HS-27A (cell line): Measurements from ENCODE around the gene SPATC1L.
"Not testable (repeated sequence)": the region's sequence is repeated elsewhere in the genome, so short reads cannot be mapped to it uniquely, and the experiment has no call there.

Source experiments
- DNase-seq: peaks from one replicate; pipeline ENCODE4 v3.0.0-alpha.2; 2012; ENCODE audit warnings: low read depth, missing footprints

SPATC1L gene

GRCh38 chr21:46182548-46183336 lies 1.5 kb downstream of the SPATC1L start:
- DNase-seq: no peak

GRCh38 chr21:46181953-46182547 lies 2.2 kb downstream of the SPATC1L start:
- DNase-seq: no peak

- no peak for DNase-seq
Observed at GRCh38 chr21:46181436-46181835, 2.8 kb downstream of the SPATC1L start.

- no peak for DNase-seq
Observed at GRCh38 chr21:46180778-46181391, 3.4 kb downstream of the SPATC1L start.

- no peak for DNase-seq
Observed at GRCh38 chr21:46180079-46180722, 4.1 kb downstream of the SPATC1L start.

GRCh38 chr21:46179708-46180078 lies 4.6 kb downstream of the SPATC1L start:
- DNase-seq: no peak

- no peak for DNase-seq
Observed at GRCh38 chr21:46178961-46179360, 5.3 kb downstream of the SPATC1L start.

GRCh38 chr21:46176443-46177129 lies 7.7 kb downstream of the SPATC1L start:
- DNase-seq: not testable (repeated sequence)

GRCh38 chr21:46173573-46173972 lies 10.7 kb downstream of the SPATC1L start:
- no peak for DNase-seq

- DNase-seq: no peak
Observed at GRCh38 chr21:46172863-46173528, 11.3 kb downstream of the SPATC1L start.

GRCh38 chr21:46171996-46172862 lies 12.0 kb downstream of the SPATC1L start:
- no peak for DNase-seq

- DNase-seq: no peak
Observed at GRCh38 chr21:46171585-46171984, 12.7 kb downstream of the SPATC1L start.

- DNase-seq: not testable (repeated sequence)
Observed at GRCh38 chr21:46170436-46171193, 13.6 kb downstream of the SPATC1L start.

GRCh38 chr21:46168659-46169386 lies 15.4 kb downstream of the SPATC1L start:
- DNase-seq: no peak

GRCh38 chr21:46168238-46168637 lies 16.0 kb downstream of the SPATC1L start:
- DNase-seq: no peak

GRCh38 chr21:46165098-46165497 lies 19.2 kb downstream of the SPATC1L start:
- no peak for DNase-seq

- no peak for DNase-seq
Observed at GRCh38 chr21:46163380-46163779, 20.9 kb downstream of the SPATC1L start.

- DNase-seq: no peak
Observed at GRCh38 chr21:46161633-46162592, 22.3 kb downstream of the SPATC1L start.
